ENCODE data around the gene KIRREL1. TPM values are rescaled to one million over a fixed set of nuclear protein-coding genes. Genes with fewer than 3 reads are reported as not detected.

The KIRREL1 gene
- total RNA-seq, 4 donors from 2014 or later, result 8.8 to 19.6 (median 14.5) TPM

DNA sequence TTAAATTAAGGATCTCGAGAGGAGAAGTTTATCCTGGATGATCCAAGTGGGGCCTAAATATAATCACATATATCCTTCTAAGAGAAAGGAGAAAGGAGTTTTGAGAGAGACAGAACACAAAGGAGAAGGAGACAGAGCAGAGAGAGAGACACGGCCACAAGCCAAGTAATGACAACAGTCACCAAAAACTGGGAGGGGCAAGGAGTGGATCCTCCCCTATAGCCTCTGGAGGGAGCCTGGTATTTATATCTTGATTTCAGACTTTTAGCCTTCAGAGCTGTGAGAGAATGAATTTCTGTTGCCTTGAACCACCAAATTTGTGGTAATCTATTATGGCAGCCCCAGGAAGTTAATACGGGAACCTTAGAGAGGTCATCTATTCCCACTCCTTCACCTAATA, 137.8 kb downstream of the KIRREL1 start:
- no peak for DNase-seq (ENCODE audit: low spot score in 2 of 2)
- intact Hi-C loops (cut with DNase I; ENCODE audit: low total_unique reads), result no loop called here
- WGBS, 2 donors, result 78 to 85% methylated on average over 3 of the region's 3 CpGs
- TF ChIP-seq, protein P1, sequence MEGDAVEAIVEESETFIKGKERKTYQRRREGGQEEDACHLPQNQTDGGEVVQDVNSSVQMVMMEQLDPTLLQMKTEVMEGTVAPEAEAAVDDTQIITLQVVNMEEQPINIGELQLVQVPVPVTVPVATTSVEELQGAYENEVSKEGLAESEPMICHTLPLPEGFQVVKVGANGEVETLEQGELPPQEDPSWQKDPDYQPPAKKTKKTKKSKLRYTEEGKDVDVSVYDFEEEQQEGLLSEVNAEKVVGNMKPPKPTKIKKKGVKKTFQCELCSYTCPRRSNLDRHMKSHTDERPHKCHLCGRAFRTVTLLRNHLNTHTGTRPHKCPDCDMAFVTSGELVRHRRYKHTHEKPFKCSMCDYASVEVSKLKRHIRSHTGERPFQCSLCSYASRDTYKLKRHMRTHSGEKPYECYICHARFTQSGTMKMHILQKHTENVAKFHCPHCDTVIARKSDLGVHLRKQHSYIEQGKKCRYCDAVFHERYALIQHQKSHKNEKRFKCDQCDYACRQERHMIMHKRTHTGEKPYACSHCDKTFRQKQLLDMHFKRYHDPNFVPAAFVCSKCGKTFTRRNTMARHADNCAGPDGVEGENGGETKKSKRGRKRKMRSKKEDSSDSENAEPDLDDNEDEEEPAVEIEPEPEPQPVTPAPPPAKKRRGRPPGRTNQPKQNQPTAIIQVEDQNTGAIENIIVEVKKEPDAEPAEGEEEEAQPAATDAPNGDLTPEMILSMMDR (IDR thresholded peaks at IDR 0.05), result no peak
- TF ChIP-seq POLR2A (IDR thresholded peaks at IDR 0.05), result no peak
- no peak overlapping the region for H3K4me3 ChIP-seq (ENCODE audit: low read depth, poor library complexity, severe bottlenecking)

DNA sequence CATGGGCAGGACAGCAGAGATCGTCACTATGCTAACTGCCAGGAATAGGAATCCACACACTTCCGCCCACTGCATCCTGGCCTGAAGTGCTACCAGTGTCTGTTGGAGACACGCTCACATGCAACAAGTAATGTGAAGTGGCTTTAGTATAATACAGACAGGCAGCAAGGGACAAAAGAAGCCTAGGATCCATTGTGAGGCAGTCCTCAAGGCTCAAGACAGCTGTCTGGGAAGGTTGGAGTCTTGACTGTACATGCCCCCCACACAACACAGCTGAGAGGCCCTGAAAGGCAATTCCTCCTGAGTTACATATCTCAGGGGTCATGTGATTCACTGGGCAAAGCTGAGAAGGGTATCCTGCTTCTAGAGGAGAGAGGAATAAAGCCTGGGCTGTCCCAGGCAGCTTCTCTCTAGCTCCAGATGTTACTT, 147.3 kb downstream of the KIRREL1 start:
- intact Hi-C loops (cut with DNase I; ENCODE audit: low total_unique reads), result no loop called here
- TF ChIP-seq, protein P1 (IDR thresholded peaks at IDR 0.05), result no peak
- no peak for TF ChIP-seq POLR2A (IDR thresholded peaks at IDR 0.05)
- DNase-seq (ENCODE audit: low spot score in 2 of 2), result no peak
- 73 to 84% methylated on average over 3 of the region's 3 CpGs for WGBS, 2 donors
- no peak overlapping the region for H3K4me3 ChIP-seq (ENCODE audit: low read depth, poor library complexity, severe bottlenecking)

DNA sequence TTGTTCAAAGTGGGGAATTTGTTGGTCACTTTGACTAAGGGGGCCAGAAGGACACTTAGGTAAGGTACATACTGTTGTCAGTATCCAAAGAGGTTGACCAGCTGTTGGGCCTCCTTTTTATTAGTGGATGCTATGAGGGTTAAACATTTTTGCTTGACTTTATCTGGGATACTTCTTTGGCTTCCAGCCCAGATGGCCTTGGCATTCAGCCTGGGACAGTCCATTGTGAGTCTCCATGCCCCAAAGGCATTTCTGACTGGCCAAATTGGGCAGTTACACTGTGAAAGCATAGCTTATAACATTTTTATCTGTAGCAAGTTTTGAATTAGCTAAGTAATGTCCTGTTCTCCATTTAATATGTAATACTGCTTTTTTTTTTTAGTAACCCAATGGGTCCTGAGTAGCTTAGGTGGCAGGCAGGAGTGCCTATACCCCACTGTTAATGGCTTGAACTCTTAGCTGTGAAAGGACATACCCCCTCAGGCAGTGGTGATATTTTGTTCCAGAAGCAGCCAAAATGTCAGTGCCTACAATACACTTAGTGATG, 151.8 kb downstream of the KIRREL1 start:
- TF ChIP-seq, protein P1 (IDR thresholded peaks at IDR 0.05), result no peak
- TF ChIP-seq POLR2A (IDR thresholded peaks at IDR 0.05), result no peak
- no peak overlapping the region for H3K4me3 ChIP-seq (ENCODE audit: low read depth, poor library complexity, severe bottlenecking)
- no peak for DNase-seq (ENCODE audit: low spot score in 2 of 2)
- intact Hi-C loops (cut with DNase I; ENCODE audit: low total_unique reads), result no loop called here

DNA sequence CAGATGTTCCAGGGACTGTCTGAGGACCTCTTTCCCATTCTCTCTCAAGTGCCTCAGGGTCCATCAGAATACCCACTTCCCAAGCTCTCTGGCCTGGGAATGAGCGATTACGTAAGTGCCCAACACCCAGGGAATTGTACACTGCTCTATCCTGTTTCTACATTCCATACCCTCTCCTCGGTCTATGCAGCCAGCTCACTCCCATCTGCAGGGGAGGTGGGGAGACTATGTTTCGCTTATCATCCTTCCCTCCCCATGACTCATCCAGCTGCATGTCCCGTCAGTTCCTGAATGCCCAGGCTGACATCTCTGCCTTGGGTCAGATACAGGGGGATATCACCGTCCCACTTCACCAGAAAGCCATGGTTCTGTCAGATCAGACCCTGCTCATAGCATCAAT, 152.7 kb downstream of the KIRREL1 start:
- DNase-seq (ENCODE audit: low spot score in 2 of 2), result no peak
- intact Hi-C loops (cut with DNase I; ENCODE audit: low total_unique reads), result no loop called here
- 67 to 70% methylated on average over 6 of the region's 6 CpGs for WGBS, 2 donors
- TF ChIP-seq, protein P1 (IDR thresholded peaks at IDR 0.05), result no peak
- no peak for TF ChIP-seq POLR2A (IDR thresholded peaks at IDR 0.05)
- no peak overlapping the region for H3K4me3 ChIP-seq (ENCODE audit: low read depth, poor library complexity, severe bottlenecking)

DNA sequence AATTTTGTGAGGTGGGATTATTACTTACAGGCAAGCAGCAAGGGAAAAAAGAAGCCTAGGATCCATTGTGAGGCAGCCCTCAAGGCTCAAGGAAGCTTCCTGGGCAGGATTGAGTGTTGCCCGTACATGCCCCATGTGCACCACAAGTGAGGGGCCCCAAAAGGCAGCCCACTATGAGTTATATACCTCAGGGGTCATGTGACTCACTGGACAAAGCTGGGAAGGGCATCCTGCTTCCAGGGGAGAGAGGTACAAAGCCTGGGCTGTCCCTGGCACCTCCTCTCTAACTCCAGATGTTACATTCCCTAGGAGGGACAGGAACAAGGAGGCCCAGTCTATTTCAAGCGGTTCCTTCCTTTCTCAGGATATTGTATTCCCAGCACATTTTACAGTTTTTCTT, 153.3 kb downstream of the KIRREL1 start:
- no peak for TF ChIP-seq POLR2A (IDR thresholded peaks at IDR 0.05)
- TF ChIP-seq, protein P1 (IDR thresholded peaks at IDR 0.05), result no peak
- intact Hi-C loops (cut with DNase I; ENCODE audit: low total_unique reads), result no loop called here
- no peak overlapping the region for H3K4me3 ChIP-seq (ENCODE audit: low read depth, poor library complexity, severe bottlenecking)
- WGBS, 2 donors, result 69 to 80% methylated on average over 2 of the region's 2 CpGs
- DNase-seq (ENCODE audit: low spot score in 2 of 2), result no peak

DNA sequence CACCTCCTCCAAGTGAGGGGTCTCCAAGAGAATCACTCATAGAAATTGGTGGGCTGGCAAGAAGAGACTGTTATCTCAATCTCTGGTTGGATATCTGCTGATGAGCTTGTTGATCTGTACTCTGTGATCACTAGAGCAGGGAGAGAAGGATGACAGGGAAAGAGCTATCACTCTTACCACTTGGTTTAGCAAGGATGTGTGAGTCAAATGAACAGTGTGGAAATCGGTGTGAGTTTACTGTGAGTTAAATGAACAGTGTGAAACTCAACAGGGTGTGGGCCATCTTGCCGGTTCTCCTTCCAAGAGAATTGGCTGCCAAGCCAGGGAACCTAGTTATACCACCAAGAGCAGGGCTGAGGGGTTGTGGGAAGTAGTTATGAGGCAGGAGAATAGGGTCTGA, 154.0 kb downstream of the KIRREL1 start:
- DNase-seq (ENCODE audit: low spot score in 2 of 2), result no peak

More for the DNA sequence above, 154.0 kb downstream of the KIRREL1 start:
- WGBS, 2 donors, result 44 to 45% methylated on average over 2 of the region's 2 CpGs
- TF ChIP-seq, protein P1 (IDR thresholded peaks at IDR 0.05), result no peak
- TF ChIP-seq POLR2A (IDR thresholded peaks at IDR 0.05), result no peak
- H3K4me3 ChIP-seq (ENCODE audit: low read depth, poor library complexity, severe bottlenecking), result no peak overlapping the region
- intact Hi-C loops (cut with DNase I; ENCODE audit: low total_unique reads), result no loop called here

Data from lower leg skin (tissue), 4 donors.